SK-N-SH (cell line): ENCODE measurements around the gene WDR91. TPM values are rescaled to one million over a fixed set of nuclear protein-coding genes. Genes with fewer than 3 reads are reported as not detected.

ENCODE experiments used
- CTCF ChIA-PET: fragments of 300-600, 350-600 bp; formaldehyde crosslinking; extraction: SDS; loops from one replicate; lab custom pipeline; 2021; lab: Yijun Ruan, JAX
- POLR2A ChIA-PET: fragments of 350-600 bp; sonication (Branson Sonifier 250); formaldehyde crosslinking; extraction: SDS; loops from one replicate; lab custom pipeline; 2020; ENCODE audit warnings: antibody characterized with exemption, inconsistent platforms; lab: Yijun Ruan, JAX
- DNase-seq: peaks from one replicate; pipeline ENCODE4 v3.0.0; 2012
- H2AFZ ChIP-seq: fragments of 200-600 bp; sonication (generic); 2 replicates; pipeline ENCODE4 v1.8.1; 2016; ENCODE audit warnings: antibody characterized with exemption, mild to moderate bottlenecking, low read depth
- H3F3A ChIP-seq: fragments of 200-600 bp; sonication (generic); replicated peaks from 2 replicates; pipeline ENCODE3; 2016; ENCODE audit warnings: antibody characterized with exemption, mild to moderate bottlenecking; ENCODE audit not compliant: insufficient read depth
- H3K27ac ChIP-seq, 2 experiments: fragments of 200-500 bp in 1 of 2; fragments of 200-600 bp in 1 of 2; sonication (Bioruptor generic) in 1 of 2; sonication (generic), shearing (Covaris generic) in 1 of 2; 2 replicates each; pipeline versions ENCODE4 v1.5.1 to v1.6.1; 2014 to 2016; ENCODE audit warnings: low read depth in 2 of 2, inconsistent platforms in 1 of 2, low read length in 1 of 2, mild to moderate bottlenecking in 1 of 2, mixed read lengths in 1 of 2
- H3K27me3 ChIP-seq: fragments of 200-600 bp; sonication (generic), shearing (Covaris generic); 2 replicates; pipeline ENCODE4 v1.6.1; 2016; ENCODE audit warnings: mixed run types; ENCODE audit not compliant: insufficient read depth
- H3K36me3 ChIP-seq, 2 experiments: fragments of 200-500 bp in 1 of 2; fragments of 200-600 bp in 1 of 2; sonication (Bioruptor generic) in 1 of 2; sonication (generic) in 1 of 2; replicated peaks in 1 of 2; 2 replicates each; pipeline versions ENCODE3 to v1.5.1; 2014 to 2016; ENCODE audit warnings: low read length in 1 of 2, mild to moderate bottlenecking in 1 of 2; ENCODE audit not compliant: insufficient read depth in 2 of 2, control insufficient read depth in 1 of 2
- H3K4me1 ChIP-seq, 2 experiments: fragments of 200-500 bp in 1 of 2; fragments of 200-600 bp in 1 of 2; sonication (Bioruptor generic) in 1 of 2; sonication (generic), shearing (Covaris generic) in 1 of 2; 2 replicates each; pipeline versions ENCODE4 v1.5.1 to v1.6.1; 2014 to 2016; ENCODE audit warnings: low read depth in 1 of 2, low read length in 1 of 2, mixed run types in 1 of 2; ENCODE audit not compliant: insufficient read depth in 2 of 2, control insufficient read depth in 1 of 2
- H3K4me2 ChIP-seq: fragments of 200-600 bp; sonication (generic), shearing (Covaris generic); 2 replicates; pipeline ENCODE4 v1.6.1; 2017; ENCODE audit warnings: mixed run types
- H3K4me3 ChIP-seq, 2 experiments: fragments of 200-500 bp in 1 of 2; fragments of 200-600 bp in 1 of 2; sonication (Bioruptor generic) in 1 of 2; sonication (generic), shearing (Covaris generic) in 1 of 2; 2 replicates each; pipeline versions ENCODE4 v1.5.1 to v1.8.1; 2014 to 2016; ENCODE audit warnings: low read depth in 2 of 2, inconsistent platforms in 1 of 2, low read length in 1 of 2, mild to moderate bottlenecking in 1 of 2, mixed read lengths in 1 of 2, moderate library complexity in 1 of 2
- H3K79me2 ChIP-seq: fragments of 200-600 bp; sonication (generic); 2 replicates; pipeline ENCODE4 v1.8.1; 2017; ENCODE audit warnings: mild to moderate bottlenecking; ENCODE audit not compliant: insufficient read depth
- H3K9ac ChIP-seq: fragments of 200-600 bp; sonication (generic); 2 replicates; pipeline ENCODE4 v1.6.1; 2017; ENCODE audit warnings: mixed run types
- H3K9me2 ChIP-seq: fragments of 200-600 bp; sonication (generic); 2 replicates; pipeline ENCODE4 v1.6.1; 2017; ENCODE audit warnings: mixed run types
- H3K9me3 ChIP-seq: fragments of 200-600 bp; sonication (generic); 2 replicates; pipeline ENCODE4 v1.6.1; 2017; ENCODE audit warnings: mixed run types, mild to moderate bottlenecking, moderate library complexity
- H4K20me1 ChIP-seq: fragments of 200-600 bp; sonication (generic); 2 replicates; pipeline ENCODE4 v1.6.1; 2017; ENCODE audit warnings: mild to moderate bottlenecking, mixed run types; ENCODE audit not compliant: insufficient read depth
- CHD2 ChIP-seq: fragments of 150-350 bp; IDR thresholded peaks from 2 replicates; pipeline ENCODE4 v1.6.1; 2018; ENCODE audit warnings: low read length; ENCODE audit not compliant: partially characterized antibody
- ELF1 ChIP-seq: IDR thresholded peaks from 2 replicates; pipeline ENCODE4 v1.4.0; 2012
- FOSL2 ChIP-seq: IDR thresholded peaks from 2 replicates; pipeline ENCODE4 v1.4.0; 2012; ENCODE audit warnings: low read depth, mild to moderate bottlenecking, moderate library complexity, borderline replicate concordance
- FOXM1 ChIP-seq: IDR thresholded peaks from 2 replicates; pipeline ENCODE4 v1.4.0; 2012; ENCODE audit warnings: low read depth, mild to moderate bottlenecking
- JUND ChIP-seq: IDR thresholded peaks from 2 replicates; pipeline ENCODE4 v1.4.0; 2012
- MEF2A ChIP-seq: IDR thresholded peaks from 2 replicates; pipeline ENCODE4 v1.4.0; 2012; ENCODE audit warnings: low read depth, borderline replicate concordance
- NRF1 ChIP-seq: IDR thresholded peaks from 2 replicates; pipeline ENCODE4 v1.6.1; 2012; ENCODE audit warnings: low read depth, mild to moderate bottlenecking, low read length
- POLR2AphosphoS5 ChIP-seq: IDR thresholded peaks from 2 replicates; pipeline ENCODE4 v1.6.1; 2012; ENCODE audit warnings: low read depth, low read length
- RXRA ChIP-seq: IDR thresholded peaks from 2 replicates; pipeline ENCODE4 v1.4.0; 2012; ENCODE audit warnings: low read depth, mild to moderate bottlenecking, borderline replicate concordance
- SIN3A ChIP-seq: IDR thresholded peaks from 2 replicates; pipeline ENCODE4 v1.6.1; 2012; ENCODE audit warnings: low read depth, mild to moderate bottlenecking, low read length, moderate library complexity, borderline replicate concordance
- TCF12 ChIP-seq: IDR thresholded peaks from 2 replicates; pipeline ENCODE4 v1.4.0; 2012
- USF1 ChIP-seq: IDR thresholded peaks from 2 replicates; pipeline ENCODE4 v1.4.0; 2012; ENCODE audit warnings: low read depth, borderline replicate concordance
- USF2 ChIP-seq: fragments of 150-350 bp; IDR thresholded peaks from 2 replicates; pipeline ENCODE4 v1.6.1; 2017; ENCODE audit warnings: antibody characterized with exemption, low read length, low read depth, borderline replicate concordance
- YY1 ChIP-seq: IDR thresholded peaks from 2 replicates; pipeline ENCODE4 v1.4.0; 2012; ENCODE audit warnings: low read depth, mild to moderate bottlenecking
- WGBS: methylation state at CpG from one replicate; pipeline ENCODE4 v1.1.6; 2017; ENCODE audit warnings: low lambda C conversion rate; 5-methylcytosine and 5-hydroxymethylcytosine counted together
- polyA plus RNA-seq, 3 experiments: library from polyadenylated mRNA; depleted of rRNA; stranded (reverse); fragments of >200 nt; gene quantifications; 2 replicates each; pipeline ENCODE4 v1.2.3, GENCODE V29; 2012
- TF ChIP-seq, protein P1 (sequence below): IDR thresholded peaks from 2 replicates; pipeline ENCODE4 v1.4.0; 2012; ENCODE audit warnings: low read depth, borderline replicate concordance
- TF ChIP-seq, protein P2 (sequence below): IDR thresholded peaks from 2 replicates; pipeline ENCODE4 v1.4.0; 2012; ENCODE audit warnings: low read depth

WDR91 gene
- polyA plus RNA-seq, 1 of the 3 experiments (the other 2 are of a cell fraction), result 8.4 TPM

DNA sequence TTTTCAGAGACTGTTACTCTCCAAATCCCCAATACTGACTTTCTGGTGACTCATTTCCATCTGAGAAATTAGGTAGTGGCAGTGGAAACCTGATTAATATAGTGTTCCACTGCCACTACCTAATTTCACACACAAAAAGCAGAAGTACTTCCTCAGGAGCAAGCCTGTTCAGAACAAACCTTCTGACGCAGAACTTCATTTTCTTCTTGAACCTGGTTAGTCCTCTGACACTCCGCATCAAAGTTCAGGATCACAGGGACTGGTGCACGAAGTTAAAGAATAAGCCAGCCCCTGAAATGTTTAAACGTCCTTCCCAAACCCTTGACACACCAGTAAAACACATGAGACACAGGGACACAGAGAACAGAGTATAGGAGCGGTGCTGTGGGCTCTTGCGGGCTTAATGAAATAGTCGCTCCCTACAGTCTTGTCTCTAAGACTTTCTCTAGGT, 4.4 kb downstream of the WDR91 start:
- H2AFZ ChIP-seq, result no peak overlapping the region
- 80% methylated on average over 7 of the region's 7 CpGs for WGBS
- DNase-seq, result no peak
- H3K9me2 ChIP-seq, result no peaks in the 10 kb centered on the region
- H3K4me2 ChIP-seq, result no peak overlapping the region
- H3F3A ChIP-seq, result peaks cover 4% of the 10 kb centered on the region
- H3K79me2 ChIP-seq, result no peaks in the 10 kb centered on the region
- H3K4me3 ChIP-seq, result no peak overlapping the region
- H4K20me1 ChIP-seq, result no peaks in the 10 kb centered on the region
- H3K9ac ChIP-seq, result no peak overlapping the region
- peaks cover 0 to 6% of the 10 kb centered on the region in 2 experiments; a peak in 2 of 4 replicates for H3K4me1 ChIP-seq
- POLR2A ChIA-PET, result no interaction called here
- H3K27ac ChIP-seq, result no peak overlapping the region
- peaks cover 4 to 13% of the 10 kb centered on the region in 2 experiments for H3K36me3 ChIP-seq
- TF ChIP-seq USF2 (no peak), JUND (no peak), POLR2AphosphoS5 (no peak), YY1 (no peak), MEF2A (no peak), ELF1 (no peak), FOXM1 (no peak), TCF12 (no peak)
- CTCF ChIA-PET, result interaction anchor here (3.0 kb wide), 1 partner anchor 36 kb away, joined by 15 read pairs; the partner anchor contains the start of gene CYREN
- H3K27me3 ChIP-seq, result no peaks in the 10 kb centered on the region
- H3K9me3 ChIP-seq, result no peaks in the 10 kb centered on the region

DNA sequence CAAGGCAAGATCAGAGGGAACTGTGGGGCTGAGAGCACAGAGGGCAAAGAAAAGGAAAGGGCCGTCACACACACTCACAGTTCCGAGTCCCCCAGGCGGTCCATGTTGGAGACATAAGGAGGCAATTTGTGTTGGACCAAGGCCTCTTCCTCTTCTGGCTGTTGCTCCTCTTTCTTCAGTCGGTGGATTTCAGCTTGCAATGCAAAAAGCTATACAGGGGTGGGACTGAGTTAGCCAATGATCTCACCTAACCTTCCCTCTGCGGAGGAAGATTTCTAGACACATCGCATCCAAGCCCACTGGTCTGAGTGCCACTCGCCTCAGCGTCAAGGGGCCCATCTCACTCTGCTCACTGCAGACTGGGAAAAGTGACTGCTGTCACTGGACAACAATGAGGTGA, 5.5 kb downstream of the WDR91 start:
- Histone ChIP-seq H3K27me3 (no peaks in the 10 kb centered on the region), H3K9me3 (no peaks in the 10 kb centered on the region)
- WGBS, result 89% methylated on average over 8 of the region's 8 CpGs
- CTCF ChIA-PET, result interaction anchor here (0.9 to 1.0 kb wide), 2 partner anchors 13 to 18 kb away, joined by 3 read pairs; no protein-coding TSS in a partner anchor
- no peak for TF ChIP-seq SIN3A
- TF ChIP-seq, protein P1, sequence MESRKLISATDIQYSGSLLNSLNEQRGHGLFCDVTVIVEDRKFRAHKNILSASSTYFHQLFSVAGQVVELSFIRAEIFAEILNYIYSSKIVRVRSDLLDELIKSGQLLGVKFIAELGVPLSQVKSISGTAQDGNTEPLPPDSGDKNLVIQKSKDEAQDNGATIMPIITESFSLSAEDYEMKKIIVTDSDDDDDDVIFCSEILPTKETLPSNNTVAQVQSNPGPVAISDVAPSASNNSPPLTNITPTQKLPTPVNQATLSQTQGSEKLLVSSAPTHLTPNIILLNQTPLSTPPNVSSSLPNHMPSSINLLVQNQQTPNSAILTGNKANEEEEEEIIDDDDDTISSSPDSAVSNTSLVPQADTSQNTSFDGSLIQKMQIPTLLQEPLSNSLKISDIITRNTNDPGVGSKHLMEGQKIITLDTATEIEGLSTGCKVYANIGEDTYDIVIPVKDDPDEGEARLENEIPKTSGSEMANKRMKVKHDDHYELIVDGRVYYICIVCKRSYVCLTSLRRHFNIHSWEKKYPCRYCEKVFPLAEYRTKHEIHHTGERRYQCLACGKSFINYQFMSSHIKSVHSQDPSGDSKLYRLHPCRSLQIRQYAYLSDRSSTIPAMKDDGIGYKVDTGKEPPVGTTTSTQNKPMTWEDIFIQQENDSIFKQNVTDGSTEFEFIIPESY, result no peak
- no peak for TF ChIP-seq FOSL2
- TF ChIP-seq USF1, result no peak
- TF ChIP-seq RXRA, result no peak
- no peak for TF ChIP-seq CHD2
- TF ChIP-seq NRF1, result no peak
- TF ChIP-seq, protein P2, sequence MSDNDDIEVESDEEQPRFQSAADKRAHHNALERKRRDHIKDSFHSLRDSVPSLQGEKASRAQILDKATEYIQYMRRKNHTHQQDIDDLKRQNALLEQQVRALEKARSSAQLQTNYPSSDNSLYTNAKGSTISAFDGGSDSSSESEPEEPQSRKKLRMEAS, result no peak
- TF ChIP-seq, all 33 proteins: peak for 0
- no peaks in the 10 kb centered on the region for H3F3A ChIP-seq
- H3K4me1 ChIP-seq, result peaks cover 0 to 13% of the 10 kb centered on the region in 2 experiments; a peak in 2 of 4 replicates
- no peak overlapping the region for H3K4me2 ChIP-seq
- peaks cover 4 to 23% of the 10 kb centered on the region in 2 experiments for H3K36me3 ChIP-seq
- H3K9ac ChIP-seq, result no peak overlapping the region
- no peak overlapping the region for H3K4me3 ChIP-seq
- POLR2A ChIA-PET, result no interaction called here
- no peaks in the 10 kb centered on the region for H3K79me2 ChIP-seq
- H2AFZ ChIP-seq, result no peak overlapping the region
- H4K20me1 ChIP-seq, result no peaks in the 10 kb centered on the region
- H3K27ac ChIP-seq, result no peak overlapping the region
- no peak for DNase-seq
- H3K9me2 ChIP-seq, result no peaks in the 10 kb centered on the region
